ENCODE results near the gene PPP2R1A.
"Not testable (repeated sequence)": the region's sequence is repeated elsewhere in the genome, so short reads cannot be mapped to it uniquely, and the experiment has no call there.

PPP2R1A gene

DNA sequence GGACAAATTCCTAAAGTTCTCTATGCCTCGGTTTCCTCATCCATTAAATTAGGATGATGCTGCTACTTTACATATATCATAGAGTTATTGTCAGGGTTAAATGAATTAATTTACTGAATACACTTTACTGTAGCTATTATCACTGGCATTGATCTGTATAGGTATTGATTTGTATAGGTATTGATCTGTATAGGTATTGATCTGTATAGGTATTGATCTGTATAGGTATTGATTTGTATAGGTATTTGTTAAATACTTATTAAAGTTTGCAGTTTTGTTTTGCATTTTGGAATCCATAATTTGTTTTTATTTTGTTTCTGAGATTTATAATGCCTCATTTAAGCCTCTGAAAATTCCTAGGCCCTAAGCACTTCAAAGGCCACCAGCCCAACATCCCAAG is 2.4 kb upstream of the PPP2R1A start:
- Histone ChIP-seq H3K4me3 (ENCODE audit: low read depth, low read length) (no peak overlapping the region), H3K4me1 (ENCODE audit: control insufficient read depth, insufficient read depth, low read length) (peaks cover 18% of the 10 kb centered on the region; the same call in 1 of the 2 replicates), H3K9ac (ENCODE audit: low read length) (no peak overlapping the region), H3K36me3 (ENCODE audit: control insufficient read depth, insufficient read depth, low read length) (no peaks in the 10 kb centered on the region), H3K9me3 (ENCODE audit: control insufficient read depth, insufficient read depth, low read depth, low read length) (no peaks in the 10 kb centered on the region), H3K27ac (ENCODE audit: low read depth, low read length) (no peak overlapping the region), H3K27me3 (ENCODE audit: control insufficient read depth, insufficient read depth, low read length) (no peaks in the 10 kb centered on the region)

DNA sequence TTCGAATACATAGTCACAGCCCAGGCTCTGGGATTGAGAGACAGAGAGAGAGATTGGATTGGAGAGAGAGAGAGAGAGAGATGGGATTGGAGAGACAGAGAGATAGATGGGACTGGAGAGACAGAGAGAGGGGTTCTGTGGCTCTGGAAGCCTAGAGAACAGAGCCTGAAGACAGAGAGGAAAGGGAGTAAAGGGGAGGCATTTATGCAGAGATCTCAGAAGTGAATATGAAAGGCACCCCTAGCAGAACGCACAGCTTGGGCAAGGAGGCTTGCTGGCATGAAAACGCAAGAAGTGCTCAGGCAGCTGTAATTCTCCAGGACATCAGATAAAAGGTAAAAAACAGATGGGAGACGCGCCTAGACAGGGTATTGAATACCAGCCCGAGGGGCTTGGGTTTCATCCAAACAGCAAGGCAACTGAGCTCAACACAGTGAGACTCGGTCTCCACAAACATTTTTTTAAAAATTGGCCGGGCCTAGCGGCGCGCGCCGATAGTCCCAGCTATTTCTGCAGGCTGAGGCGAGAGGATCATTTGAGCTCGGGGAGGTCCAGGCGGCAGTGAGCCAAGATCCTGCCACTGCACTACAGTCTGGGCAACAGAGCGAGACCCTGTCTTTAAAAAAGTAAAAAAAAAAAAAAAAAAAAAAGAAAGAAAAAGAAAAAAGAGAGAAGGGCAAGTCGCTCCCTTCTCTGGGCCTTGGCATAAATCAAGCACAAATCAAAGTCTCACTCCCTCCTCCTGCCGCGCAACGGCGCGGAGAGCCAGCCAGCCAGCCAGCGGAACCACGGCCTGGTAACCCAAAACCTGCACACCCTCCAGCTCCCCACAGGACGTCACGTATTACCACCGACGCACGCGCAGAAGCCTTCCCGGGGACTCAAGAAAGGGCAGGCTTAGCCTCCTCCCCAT is 774 bp upstream of the PPP2R1A start:
- Histone ChIP-seq H3K9me3 (ENCODE audit: control insufficient read depth, insufficient read depth, low read depth, low read length) (no peaks in the 10 kb centered on the region), H3K36me3 (ENCODE audit: control insufficient read depth, insufficient read depth, low read length) (peaks cover 9% of the 10 kb centered on the region), H3K9ac (ENCODE audit: low read length) (peak overlapping the region; percentile 74), H3K27ac (ENCODE audit: low read depth, low read length) (peak overlapping the region; percentile 37), H3K4me3 (ENCODE audit: low read depth, low read length) (peak overlapping the region; percentile 69), H3K4me1 (ENCODE audit: control insufficient read depth, insufficient read depth, low read length) (peaks cover 19% of the 10 kb centered on the region; the same call in 1 of the 2 replicates), H3K27me3 (ENCODE audit: control insufficient read depth, insufficient read depth, low read length) (no peaks in the 10 kb centered on the region)

DNA sequence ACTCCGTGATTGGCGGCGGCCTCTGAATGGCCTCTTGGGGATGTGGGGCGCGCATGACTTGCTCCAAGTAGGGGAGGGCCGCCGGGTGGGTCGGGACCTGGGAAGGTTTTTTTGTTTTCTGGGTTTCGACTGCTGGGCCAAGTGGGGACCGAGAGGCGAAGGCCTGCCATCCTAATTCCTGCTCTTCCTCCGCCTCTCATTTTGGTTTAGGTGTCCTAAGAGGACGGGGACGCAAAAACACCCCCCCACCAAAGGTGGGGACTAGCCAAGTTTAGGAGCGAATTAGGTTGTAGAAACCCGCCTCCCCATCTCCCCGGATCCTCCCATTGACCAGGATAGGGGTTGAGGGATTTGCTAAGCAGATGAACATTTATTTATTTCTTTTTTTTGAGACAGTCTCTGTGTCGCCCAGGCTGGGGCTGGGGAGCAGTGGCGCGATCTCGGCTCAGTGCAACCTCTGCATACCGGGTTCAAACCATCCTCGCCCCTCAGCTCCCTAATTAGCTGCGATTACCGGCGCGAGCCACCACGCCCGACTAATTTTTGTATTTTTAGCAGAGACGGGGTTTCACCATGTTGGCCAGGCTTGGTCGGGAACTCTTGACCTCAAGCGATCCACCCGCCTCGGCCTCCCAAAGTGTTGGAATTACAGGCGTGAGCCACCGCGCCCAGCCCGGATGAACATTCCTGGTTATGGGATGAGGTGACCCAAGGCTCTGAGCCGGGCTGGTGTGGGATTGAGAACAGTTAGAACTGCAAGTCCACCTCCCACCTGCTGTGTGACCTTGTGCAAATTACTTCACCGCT is 838 bp downstream of the PPP2R1A start:
- peak overlapping the region; percentile 98; the same call in 1 of the 2 replicates for H3K27ac ChIP-seq (ENCODE audit: low read depth, low read length)
- H3K4me3 ChIP-seq (ENCODE audit: low read depth, low read length): peak overlapping the region; percentile 95
- no peaks in the 10 kb centered on the region for H3K9me3 ChIP-seq (ENCODE audit: control insufficient read depth, insufficient read depth, low read depth, low read length)
- peaks cover 26% of the 10 kb centered on the region for H3K36me3 ChIP-seq (ENCODE audit: control insufficient read depth, insufficient read depth, low read length)
- H3K9ac ChIP-seq (ENCODE audit: low read length): peak overlapping the region; percentile 99
- H3K27me3 ChIP-seq (ENCODE audit: control insufficient read depth, insufficient read depth, low read length): no peaks in the 10 kb centered on the region
- H3K4me1 ChIP-seq (ENCODE audit: control insufficient read depth, insufficient read depth, low read length): peaks cover 19% of the 10 kb centered on the region; the same call in 1 of the 2 replicates

DNA sequence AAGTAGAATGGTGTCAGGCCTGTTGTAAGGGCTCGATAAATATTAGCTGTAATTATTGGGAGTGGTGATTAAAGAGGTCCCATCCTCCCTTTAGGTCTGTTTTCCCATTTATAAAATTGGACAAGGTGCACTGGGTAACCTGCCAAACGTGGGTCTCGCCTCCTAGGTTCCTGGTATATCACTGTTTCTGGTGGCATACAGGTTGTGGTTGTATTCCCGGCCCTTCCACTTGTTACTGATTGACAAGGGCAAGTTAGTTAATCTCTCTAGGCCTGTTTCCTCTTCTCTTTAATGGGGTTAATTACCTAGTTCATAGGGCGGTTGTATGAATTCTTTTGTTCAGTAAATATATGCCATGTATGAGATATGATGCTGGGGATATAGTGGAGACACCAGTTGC is 1.5 kb downstream of the PPP2R1A start:
- Histone ChIP-seq H3K4me3 (ENCODE audit: low read depth, low read length) (peak overlapping the region; percentile 95), H3K36me3 (ENCODE audit: control insufficient read depth, insufficient read depth, low read length) (peaks cover 33% of the 10 kb centered on the region), H3K27me3 (ENCODE audit: control insufficient read depth, insufficient read depth, low read length) (no peaks in the 10 kb centered on the region), H3K9me3 (ENCODE audit: control insufficient read depth, insufficient read depth, low read depth, low read length) (no peaks in the 10 kb centered on the region), H3K9ac (ENCODE audit: low read length) (peak overlapping the region; percentile 99), H3K27ac (ENCODE audit: low read depth, low read length) (no peak overlapping the region), H3K4me1 (ENCODE audit: control insufficient read depth, insufficient read depth, low read length) (peaks cover 19% of the 10 kb centered on the region; the same call in 1 of the 2 replicates)

DNA sequence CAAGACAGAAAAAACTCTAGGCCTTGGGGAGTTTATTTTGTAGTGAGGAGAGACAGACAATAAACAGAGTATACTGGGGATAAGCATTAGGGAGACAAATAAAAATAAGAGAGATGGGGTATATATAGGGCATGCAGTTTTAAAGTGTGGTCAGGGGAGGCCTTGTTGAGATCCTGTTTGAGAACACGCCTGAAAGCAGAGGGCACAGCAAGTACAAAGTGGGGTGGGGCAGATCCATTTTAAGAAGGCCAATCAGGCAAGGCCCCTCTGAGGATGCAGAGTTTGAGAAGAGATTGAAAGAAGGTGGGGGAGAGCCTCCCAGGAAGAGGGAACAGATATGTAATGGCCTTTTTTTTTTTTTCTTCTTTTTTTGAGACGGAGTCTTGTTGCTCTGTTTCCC is 2.1 kb downstream of the PPP2R1A start:
- Histone ChIP-seq H3K9ac (ENCODE audit: low read length) (no peak overlapping the region), H3K9me3 (ENCODE audit: control insufficient read depth, insufficient read depth, low read depth, low read length) (no peaks in the 10 kb centered on the region), H3K27ac (ENCODE audit: low read depth, low read length) (no peak overlapping the region), H3K27me3 (ENCODE audit: control insufficient read depth, insufficient read depth, low read length) (no peaks in the 10 kb centered on the region), H3K36me3 (ENCODE audit: control insufficient read depth, insufficient read depth, low read length) (peaks cover 38% of the 10 kb centered on the region), H3K4me1 (ENCODE audit: control insufficient read depth, insufficient read depth, low read length) (peaks cover 19% of the 10 kb centered on the region; the same call in 1 of the 2 replicates), H3K4me3 (ENCODE audit: low read depth, low read length) (peak overlapping the region; percentile 95)

DNA sequence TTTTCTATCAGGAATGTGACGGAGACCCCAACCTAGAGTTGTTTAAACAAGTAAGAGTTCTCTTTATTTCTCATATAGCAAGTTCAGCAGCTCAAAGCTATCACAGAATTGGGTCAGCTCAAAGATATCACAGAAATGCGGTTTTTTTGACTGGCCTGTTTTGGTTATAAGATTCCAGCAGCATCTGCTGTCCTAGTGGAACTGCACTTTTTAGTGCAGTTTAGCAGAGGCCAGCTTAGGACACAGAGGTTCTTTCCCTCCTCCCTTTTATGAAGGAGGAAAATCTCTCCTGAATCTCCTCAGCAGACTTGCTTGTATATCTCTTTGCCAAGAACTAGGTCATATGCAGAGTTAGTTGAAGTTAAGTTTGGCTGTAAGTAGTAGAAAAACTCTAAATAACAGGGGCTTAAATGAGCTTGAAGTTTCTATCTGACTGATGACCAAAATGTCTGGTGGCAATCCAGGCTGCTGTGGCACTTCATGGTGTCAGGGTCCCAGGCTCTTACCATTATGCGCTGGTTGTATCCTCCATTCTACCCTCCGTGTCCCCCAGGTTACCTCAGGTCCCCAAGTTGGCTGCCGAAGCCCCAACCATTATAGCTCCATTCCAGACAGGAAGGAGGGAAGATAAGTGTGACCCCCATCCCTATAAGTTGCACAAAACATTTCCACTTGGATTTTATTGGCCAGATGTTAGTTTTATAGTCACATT is 6.6 kb downstream of the PPP2R1A start:
- Histone ChIP-seq H3K36me3 (ENCODE audit: control insufficient read depth, insufficient read depth, low read length) (peaks cover 76% of the 10 kb centered on the region), H3K4me3 (ENCODE audit: low read depth, low read length) (no peak overlapping the region), H3K4me1 (ENCODE audit: control insufficient read depth, insufficient read depth, low read length) (peaks cover 11% of the 10 kb centered on the region; the same call in 1 of the 2 replicates), H3K9me3 (ENCODE audit: control insufficient read depth, insufficient read depth, low read depth, low read length) (no peaks in the 10 kb centered on the region), H3K9ac (ENCODE audit: low read length) (no peak overlapping the region), H3K27ac (ENCODE audit: low read depth, low read length) (no peak overlapping the region), H3K27me3 (ENCODE audit: control insufficient read depth, insufficient read depth, low read length) (no peaks in the 10 kb centered on the region)

DNA sequence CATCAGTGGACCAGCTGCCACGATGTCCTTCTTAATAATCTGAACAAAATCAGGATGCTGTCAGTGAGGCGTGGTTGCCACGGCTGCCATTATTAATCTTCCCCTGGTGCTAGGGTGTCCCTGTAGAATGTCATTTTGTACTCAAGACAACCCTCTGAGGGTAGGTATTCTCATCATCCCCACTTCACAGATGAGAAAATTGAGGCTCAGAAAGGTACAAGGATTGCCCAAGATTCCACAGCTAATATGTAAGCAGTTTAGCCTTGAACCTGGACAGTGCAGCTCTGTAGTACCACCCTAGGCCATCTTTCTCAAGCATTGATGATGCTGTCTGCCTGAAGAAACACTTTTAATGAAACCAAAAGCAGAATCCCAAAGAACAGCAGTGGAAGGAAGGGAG is 8.1 kb downstream of the PPP2R1A start:
- peaks cover 87% of the 10 kb centered on the region for H3K36me3 ChIP-seq (ENCODE audit: control insufficient read depth, insufficient read depth, low read length)
- H3K9ac ChIP-seq (ENCODE audit: low read length): no peak overlapping the region
- no peak overlapping the region for H3K27ac ChIP-seq (ENCODE audit: low read depth, low read length)
- no peak overlapping the region for H3K4me3 ChIP-seq (ENCODE audit: low read depth, low read length)
- no peaks in the 10 kb centered on the region for H3K4me1 ChIP-seq (ENCODE audit: control insufficient read depth, insufficient read depth, low read length)
- no peaks in the 10 kb centered on the region for H3K27me3 ChIP-seq (ENCODE audit: control insufficient read depth, insufficient read depth, low read length)
- no peaks in the 10 kb centered on the region for H3K9me3 ChIP-seq (ENCODE audit: control insufficient read depth, insufficient read depth, low read depth, low read length)

DNA sequence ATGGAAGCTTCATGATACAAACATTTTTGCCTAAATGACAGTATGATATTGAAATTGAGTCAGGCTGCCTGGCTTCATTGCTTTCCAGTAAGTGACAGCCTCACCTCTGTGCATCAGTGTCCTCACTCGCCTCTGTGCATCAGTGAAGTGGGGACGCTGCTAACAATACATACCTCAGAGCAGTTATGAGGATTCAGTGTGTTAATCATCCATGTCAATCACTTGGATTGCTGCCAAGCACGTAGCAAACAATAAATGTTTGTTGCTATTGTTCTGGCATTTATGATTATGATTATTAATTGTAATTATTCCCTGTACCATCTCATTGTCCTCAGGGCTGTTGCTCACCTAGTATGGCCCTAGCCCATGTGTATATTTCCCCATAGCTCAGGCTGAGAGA is 8.8 kb downstream of the PPP2R1A start:
- Histone ChIP-seq H3K9me3 (ENCODE audit: control insufficient read depth, insufficient read depth, low read depth, low read length) (no peaks in the 10 kb centered on the region), H3K4me3 (ENCODE audit: low read depth, low read length) (no peak overlapping the region), H3K27ac (ENCODE audit: low read depth, low read length) (no peak overlapping the region), H3K36me3 (ENCODE audit: control insufficient read depth, insufficient read depth, low read length) (peaks cover 90% of the 10 kb centered on the region), H3K4me1 (ENCODE audit: control insufficient read depth, insufficient read depth, low read length) (no peaks in the 10 kb centered on the region), H3K9ac (ENCODE audit: low read length) (no peak overlapping the region), H3K27me3 (ENCODE audit: control insufficient read depth, insufficient read depth, low read length) (no peaks in the 10 kb centered on the region)

DNA sequence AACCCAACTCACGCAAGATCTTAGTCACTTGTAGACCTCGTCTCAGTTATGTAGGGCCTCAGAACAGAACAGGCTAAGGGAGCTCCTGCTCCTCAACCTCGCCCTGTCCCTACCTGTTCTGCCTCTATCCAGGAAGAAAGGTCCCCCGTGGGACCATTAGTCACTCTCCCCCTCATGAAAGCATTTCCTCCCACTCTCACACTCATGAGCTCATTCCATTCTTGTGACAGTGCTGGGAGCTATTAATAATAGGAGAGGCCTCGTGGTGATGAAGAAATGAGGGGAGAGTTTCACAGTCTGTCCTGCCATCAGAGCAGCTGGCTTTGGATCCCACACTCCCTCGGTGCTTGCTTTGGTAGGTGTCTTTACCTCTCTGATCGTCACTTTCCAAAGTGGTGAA is 10.2 kb downstream of the PPP2R1A start:
- H3K27ac ChIP-seq (ENCODE audit: low read depth, low read length): no peak overlapping the region
- H3K4me1 ChIP-seq (ENCODE audit: control insufficient read depth, insufficient read depth, low read length): no peaks in the 10 kb centered on the region
- no peaks in the 10 kb centered on the region for H3K27me3 ChIP-seq (ENCODE audit: control insufficient read depth, insufficient read depth, low read length)
- no peak overlapping the region for H3K9ac ChIP-seq (ENCODE audit: low read length)
- H3K4me3 ChIP-seq (ENCODE audit: low read depth, low read length): no peak overlapping the region
- no peaks in the 10 kb centered on the region for H3K9me3 ChIP-seq (ENCODE audit: control insufficient read depth, insufficient read depth, low read depth, low read length)
- peaks cover 94% of the 10 kb centered on the region for H3K36me3 ChIP-seq (ENCODE audit: control insufficient read depth, insufficient read depth, low read length)

DNA sequence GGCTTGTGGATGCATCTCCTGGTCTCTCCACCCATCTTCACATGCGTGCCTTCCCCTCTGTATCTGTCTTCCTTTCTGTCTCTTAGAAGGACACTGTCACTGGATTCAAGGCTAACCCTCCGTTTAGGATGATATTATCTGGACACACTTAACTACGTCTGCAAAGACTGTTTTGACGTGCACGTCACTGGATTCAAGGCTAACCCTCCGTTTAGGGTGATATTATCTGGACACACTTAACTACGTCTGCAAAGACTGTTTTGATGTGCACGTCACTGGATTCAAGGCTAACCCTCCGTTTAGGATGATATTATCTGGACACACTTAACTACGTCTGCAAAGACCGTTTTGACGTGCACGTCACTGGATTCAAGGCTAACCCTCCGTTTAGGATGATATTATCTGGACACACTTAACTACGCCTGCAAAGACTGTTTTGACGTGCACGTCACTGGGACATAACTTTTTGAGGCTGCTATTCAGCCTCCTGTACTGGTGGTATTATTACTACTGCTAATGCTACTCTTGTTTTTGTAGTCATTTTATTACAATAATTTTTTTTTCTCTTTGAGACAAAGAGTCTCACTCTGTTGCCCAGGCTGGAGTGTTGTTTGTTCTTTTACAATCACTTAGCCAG is 11.0 kb downstream of the PPP2R1A start:
- H3K27me3 ChIP-seq (ENCODE audit: control insufficient read depth, insufficient read depth, low read length); H3K9me3 ChIP-seq (ENCODE audit: control insufficient read depth, insufficient read depth, low read depth, low read length); H3K4me3 ChIP-seq (ENCODE audit: low read depth, low read length); H3K9ac ChIP-seq (ENCODE audit: low read length); H3K27ac ChIP-seq (ENCODE audit: low read depth, low read length); H3K4me1 ChIP-seq (ENCODE audit: control insufficient read depth, insufficient read depth, low read length): not testable (repeated sequence)
- H3K36me3 ChIP-seq (ENCODE audit: control insufficient read depth, insufficient read depth, low read length): peaks cover 94% of the 10 kb centered on the region
